Breast epithelium (tissue), 4 donors: ENCODE results near the gene ALX4. TPM values are rescaled to one million over a fixed set of nuclear protein-coding genes. Genes with fewer than 3 reads are reported as not detected.
A peak's percentile ranks its signal among the peaks of the same experiment; 100 is the strongest.

Experiments
- DNase-seq, 2 donors: peaks; one replicate each; pipeline ENCODE4 v3.0.0-alpha.2; 2019; ENCODE audit warnings: low spot score in 2 of 2
- H3K27ac ChIP-seq, 2 donors: fragments of 200-600 bp; sonication (generic) in 1 of 2; one replicate each; pipeline ENCODE4 v1.5.1; 2016 to 2019; ENCODE audit warnings: mild to moderate bottlenecking in 1 of 2
- H3K27me3 ChIP-seq, 2 donors: fragments of 200-600 bp; sonication (generic) in 1 of 2; one replicate each; pipeline versions ENCODE4 v1.5.1 to v1.6.0; 2017 to 2019; ENCODE audit warnings: control low read depth in 1 of 2, mild to moderate bottlenecking in 1 of 2
- H3K36me3 ChIP-seq: fragments of 200-600 bp; one replicate; pipeline ENCODE4 v1.5.1; 2019
- H3K4me1 ChIP-seq, 2 donors: fragments of 200-600 bp; sonication (generic); one replicate each; pipeline ENCODE4 v1.5.1; 2016 to 2019; ENCODE audit warnings: control low read depth in 1 of 2
- H3K4me3 ChIP-seq, 3 donors: fragments of 200-600 bp; sonication (generic); 1 replicate in 2 of 3; 2 replicates in 1 of 3; pipeline ENCODE4 v1.5.1; 2016 to 2019; ENCODE audit warnings: mild to moderate bottlenecking in 3 of 3, moderate library complexity in 2 of 3
- H3K9me3 ChIP-seq, 2 donors: fragments of 200-600 bp; sonication (generic) in 1 of 2; one replicate each; pipeline ENCODE4 v1.5.1; 2016 to 2019; ENCODE audit warnings: control low read depth in 1 of 2
- POLR2A ChIP-seq: fragments of 450-650 bp; IDR thresholded peaks from one replicate; pipeline ENCODE4 v1.6.1; 2016; ENCODE audit warnings: antibody characterized with exemption, mild to moderate bottlenecking, moderate library complexity
- POLR2AphosphoS5 ChIP-seq, 3 donors: sonication (generic); formaldehyde crosslinking; IDR thresholded peaks; one replicate each; pipeline ENCODE4 v1.6.1; 2017; ENCODE audit warnings: antibody characterized with exemption in 3 of 3
- intact Hi-C: fragments of 100-400 bp; cut with DNase I; formaldehyde crosslinking; loops from one replicate; pipeline ENCODE4 v1.15.1; 2023; ENCODE audit warnings: low total_unique reads
- total RNA-seq, 3 donors: library from RNA; depleted of rRNA; stranded (reverse); fragments of >200 nt; gene quantifications; one replicate each; pipeline ENCODE4 v1.1.0, GENCODE V29; 2016
- TF ChIP-seq, protein P1 (sequence below), 3 donors: fragments of 450-650 bp; IDR thresholded peaks; one replicate each; pipeline ENCODE4 v1.5.1; 2016 to 2017; ENCODE audit warnings: antibody characterized with exemption in 3 of 3, mild to moderate bottlenecking in 3 of 3, moderate library complexity in 3 of 3

The ALX4 gene
- total RNA-seq, 3 donors from 2014 or later = under 0.01 to 5.2 (median 1.9) TPM

DNA sequence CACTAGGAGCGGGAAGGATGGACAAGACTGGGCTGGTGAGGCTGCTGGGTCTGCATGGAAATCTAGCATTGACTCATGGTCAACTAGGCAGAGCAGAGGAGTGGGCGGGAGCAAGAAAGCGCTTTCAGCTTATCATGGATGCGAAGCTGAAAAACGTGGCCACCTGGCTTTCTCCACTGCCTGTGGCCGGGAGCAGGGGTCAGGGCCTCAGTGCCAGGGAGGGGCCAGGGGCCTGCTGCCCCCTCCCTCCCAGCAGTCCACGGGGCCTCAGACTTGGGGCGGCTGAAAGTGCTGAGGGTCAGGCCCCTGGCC, 45.5 kb downstream of the ALX4 start:
- H3K9me3 ChIP-seq = no peaks in the 10 kb centered on the region
- DNase-seq = no peak
- TF ChIP-seq POLR2A (no peak), POLR2AphosphoS5 (IDR thresholded peaks at IDR 0.05) (no peak)
- TF ChIP-seq, protein P1, sequence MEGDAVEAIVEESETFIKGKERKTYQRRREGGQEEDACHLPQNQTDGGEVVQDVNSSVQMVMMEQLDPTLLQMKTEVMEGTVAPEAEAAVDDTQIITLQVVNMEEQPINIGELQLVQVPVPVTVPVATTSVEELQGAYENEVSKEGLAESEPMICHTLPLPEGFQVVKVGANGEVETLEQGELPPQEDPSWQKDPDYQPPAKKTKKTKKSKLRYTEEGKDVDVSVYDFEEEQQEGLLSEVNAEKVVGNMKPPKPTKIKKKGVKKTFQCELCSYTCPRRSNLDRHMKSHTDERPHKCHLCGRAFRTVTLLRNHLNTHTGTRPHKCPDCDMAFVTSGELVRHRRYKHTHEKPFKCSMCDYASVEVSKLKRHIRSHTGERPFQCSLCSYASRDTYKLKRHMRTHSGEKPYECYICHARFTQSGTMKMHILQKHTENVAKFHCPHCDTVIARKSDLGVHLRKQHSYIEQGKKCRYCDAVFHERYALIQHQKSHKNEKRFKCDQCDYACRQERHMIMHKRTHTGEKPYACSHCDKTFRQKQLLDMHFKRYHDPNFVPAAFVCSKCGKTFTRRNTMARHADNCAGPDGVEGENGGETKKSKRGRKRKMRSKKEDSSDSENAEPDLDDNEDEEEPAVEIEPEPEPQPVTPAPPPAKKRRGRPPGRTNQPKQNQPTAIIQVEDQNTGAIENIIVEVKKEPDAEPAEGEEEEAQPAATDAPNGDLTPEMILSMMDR (IDR thresholded peaks at IDR 0.05) = no peak
- H3K4me3 ChIP-seq = no peak overlapping the region
- H3K36me3 ChIP-seq = no peaks in the 10 kb centered on the region
- peak overlapping the region in 1 of 2 donors; percentile 43 for H3K27ac ChIP-seq
- H3K27me3 ChIP-seq = no peaks in the 10 kb centered on the region
- intact Hi-C loops = loop anchor here (5.0 kb wide), 1 partner anchor 633 kb away; no protein-coding TSS in a partner anchor
- H3K4me1 ChIP-seq = no peaks in the 10 kb centered on the region

GRCh38 chr11:44263738-44264437, 46.1 kb downstream of the ALX4 start:
- Histone ChIP-seq H3K4me1 (no peaks in the 10 kb centered on the region), H3K36me3 (no peaks in the 10 kb centered on the region), H3K4me3 (no peak overlapping the region), H3K9me3 (no peaks in the 10 kb centered on the region), H3K27me3 (no peaks in the 10 kb centered on the region), H3K27ac (peak overlapping the region in 1 of 2 donors; percentile 43)
- no peak for DNase-seq
- intact Hi-C loops = loop anchor here (5.0 kb wide), 1 partner anchor 633 kb away; no protein-coding TSS in a partner anchor
- TF ChIP-seq POLR2A (no peak), POLR2AphosphoS5 (IDR thresholded peaks at IDR 0.05) (no peak)
- TF ChIP-seq, protein P1 (IDR thresholded peaks at IDR 0.05) = no peak

DNA sequence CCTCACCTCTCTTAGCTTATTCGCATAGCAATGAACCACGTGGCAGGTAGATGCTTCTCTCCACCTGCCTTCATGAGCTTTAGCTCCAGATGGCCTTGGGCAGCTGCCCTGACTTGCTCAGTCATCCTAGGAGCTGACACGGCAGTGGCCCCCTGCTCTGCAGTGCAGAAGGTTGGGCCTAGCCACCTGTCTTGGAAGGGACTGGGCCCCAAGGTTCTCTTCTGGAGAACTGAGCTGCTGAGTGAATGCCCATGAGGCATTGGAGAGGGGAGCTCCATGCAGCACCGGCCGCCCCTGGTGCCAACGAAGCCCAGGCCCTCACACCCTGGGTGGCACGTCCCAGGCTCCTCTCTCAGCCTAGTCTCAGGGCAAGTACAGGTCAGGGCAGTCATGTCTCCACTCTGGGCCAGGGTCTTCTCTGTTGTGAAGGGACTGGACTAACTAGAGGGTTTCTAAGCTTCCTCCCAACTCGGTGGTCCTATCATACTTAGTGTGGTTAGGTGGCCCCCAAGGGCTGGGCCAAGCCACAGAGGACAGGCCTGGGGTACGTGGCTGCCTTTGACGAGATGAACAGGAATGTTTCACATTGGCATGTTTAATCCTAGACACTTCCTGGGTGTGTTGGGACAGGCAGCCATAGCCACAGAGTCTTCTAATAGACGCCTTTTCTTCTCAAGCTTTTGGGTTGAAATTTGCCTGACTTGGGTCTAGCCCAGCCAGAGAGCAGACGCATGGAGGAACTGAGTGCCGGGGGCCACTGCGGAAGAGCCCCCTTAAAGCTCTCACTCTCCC, 47.9 kb downstream of the ALX4 start:
- H3K4me3 ChIP-seq = no peak overlapping the region
- no peaks in the 10 kb centered on the region for H3K36me3 ChIP-seq
- H3K9me3 ChIP-seq = no peaks in the 10 kb centered on the region
- H3K4me1 ChIP-seq = no peaks in the 10 kb centered on the region
- no peaks in the 10 kb centered on the region for H3K27me3 ChIP-seq
- TF ChIP-seq, protein P1 (IDR thresholded peaks at IDR 0.05) = no peak
- no peak for TF ChIP-seq POLR2AphosphoS5 (IDR thresholded peaks at IDR 0.05)
- TF ChIP-seq POLR2A = no peak
- intact Hi-C loops = loop anchor here (5.0 kb wide), 1 partner anchor 635 kb away; no protein-coding TSS in a partner anchor
- no peak for DNase-seq
- peak overlapping the region in 1 of 2 donors; percentile 12 for H3K27ac ChIP-seq

DNA sequence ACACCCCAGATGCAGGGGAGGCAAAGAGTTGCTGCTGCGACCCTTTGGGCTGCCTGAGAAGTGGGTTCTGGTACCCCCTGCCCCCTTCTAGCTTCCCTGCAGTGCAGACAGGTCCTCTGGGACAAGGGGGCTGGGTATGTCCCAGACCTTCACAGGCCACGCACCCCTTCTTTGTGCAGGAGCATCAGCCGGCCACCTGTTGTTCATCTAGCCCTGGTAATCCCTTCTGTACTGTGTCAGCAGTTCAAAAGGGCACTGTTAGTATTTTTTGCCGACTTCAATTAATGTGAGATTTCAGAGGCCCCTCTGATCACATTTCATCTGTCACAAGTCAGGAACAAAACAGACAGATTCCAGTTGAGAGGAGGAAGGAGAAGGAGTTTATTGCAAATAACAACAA, 49.9 kb downstream of the ALX4 start:
- DNase-seq = no peak
- H3K27me3 ChIP-seq = no peaks in the 10 kb centered on the region
- H3K27ac ChIP-seq = peak overlapping the region in 1 of 2 donors; percentile 38
- no peaks in the 10 kb centered on the region for H3K36me3 ChIP-seq
- H3K9me3 ChIP-seq = no peaks in the 10 kb centered on the region
- no peaks in the 10 kb centered on the region for H3K4me1 ChIP-seq
- H3K4me3 ChIP-seq = no peak overlapping the region
- intact Hi-C loops = loop anchor here (5.0 kb wide), 1 partner anchor 637 kb away; no protein-coding TSS in a partner anchor
- TF ChIP-seq, protein P1 (IDR thresholded peaks at IDR 0.05) = no peak
- no peak for TF ChIP-seq POLR2A
- no peak for TF ChIP-seq POLR2AphosphoS5 (IDR thresholded peaks at IDR 0.05)
